Esophagus (tissue), 2 donors: ENCODE results near the gene INPP5J. TPM values are rescaled to one million over a fixed set of nuclear protein-coding genes. Genes with fewer than 3 reads are reported as not detected.
A peak's percentile ranks its signal among the peaks of the same experiment; 100 is the strongest.

Experiments used
- H3K27ac ChIP-seq, 2 donors: one replicate each; pipeline ENCODE4 v1.5.1; 2013; ENCODE audit warnings: low read depth in 2 of 2, mild to moderate bottlenecking in 2 of 2, inconsistent platforms in 1 of 2, low read length in 1 of 2, moderate library complexity in 1 of 2
- H3K27me3 ChIP-seq, 2 donors: one replicate each; pipeline ENCODE4 v1.6.1; 2013; ENCODE audit warnings: low read length in 2 of 2, control low read depth in 1 of 2, mild to moderate bottlenecking in 1 of 2; ENCODE audit not compliant: insufficient read depth in 2 of 2, control insufficient read depth in 1 of 2
- H3K36me3 ChIP-seq, 2 donors: one replicate each; pipeline ENCODE4 v1.6.1; 2013; ENCODE audit warnings: low read length in 1 of 2; ENCODE audit not compliant: control insufficient read depth in 2 of 2, insufficient read depth in 2 of 2
- H3K4me1 ChIP-seq, 2 donors: one replicate each; pipeline ENCODE4 v1.6.1; 2013; ENCODE audit warnings: low read length in 1 of 2; ENCODE audit not compliant: control insufficient read depth in 2 of 2, insufficient read depth in 2 of 2
- H3K4me3 ChIP-seq, 2 donors: one replicate each; pipeline ENCODE4 v1.5.1; 2013; ENCODE audit warnings: low read length in 2 of 2, mild to moderate bottlenecking in 2 of 2, low read depth in 1 of 2, moderate library complexity in 1 of 2
- H3K9me3 ChIP-seq, 2 donors: one replicate each; pipeline ENCODE4 v1.6.1; 2013; ENCODE audit warnings: mild to moderate bottlenecking in 2 of 2, low read depth in 1 of 2, low read length in 1 of 2, moderate library complexity in 1 of 2; ENCODE audit not compliant: control insufficient read depth in 2 of 2, insufficient read depth in 1 of 2
- WGBS, 2 donors: extraction: QIAGEN DNeasy Blood & Tissue Kit; methylation state at CpG; one replicate each; pipeline ENCODE4 v1.1.7; 2013; 5-methylcytosine and 5-hydroxymethylcytosine counted together
- polyA plus RNA-seq, 2 donors: library from polyadenylated mRNA; stranded (reverse); fragments of 200-250 nt; gene quantifications; one replicate each; pipeline ENCODE4 v1.2.3, GENCODE V29; 2013
- donor health status: healthy with polysubstance abuse.
- donor health status: Bipolar disorder and iron deficiency.

The INPP5J gene
- polyA plus RNA-seq, 2 donors = 1.6 to 3.3 TPM

- Histone ChIP-seq H3K27ac (peak within 1 kb of the TSS; percentile 76 to 95), H3K27me3 (no peaks in the 10 kb centered on the region), H3K36me3 (no peaks in the 10 kb centered on the region), H3K9me3 (no peaks in the 10 kb centered on the region), H3K4me3 (peak within 1 kb of the TSS; percentile 72 to 83), H3K4me1 (peaks cover 11 to 24% of the 10 kb centered on the region in 2 donors)
- 0% methylated on average over 63 of the region's 63 CpGs for WGBS, 2 donors
Observed at GRCh38 chr22:31080848-31081649, 41.7 kb upstream of the INPP5J start, which contains the start of gene SMTN. Gene SMTN, plus strand, starts transcription at chr22:31081318. Its CDS starts 1,941 bp downstream, at chr22:31083259.

GRCh38 chr22:31081963-31082605 is 40.7 kb upstream of the INPP5J start:
- no peaks in the 10 kb centered on the region for H3K36me3 ChIP-seq
- peak overlapping the region; percentile 60 to 95 for H3K27ac ChIP-seq
- WGBS, 2 donors = 25 to 29% methylated on average over 6 of the region's 6 CpGs
- H3K4me3 ChIP-seq = peak overlapping the region; percentile 72 to 83
- peaks cover 11 to 22% of the 10 kb centered on the region in 2 donors for H3K4me1 ChIP-seq
- no peaks in the 10 kb centered on the region for H3K27me3 ChIP-seq
- no peaks in the 10 kb centered on the region for H3K9me3 ChIP-seq

GRCh38 chr22:31082606-31083376 is 40.0 kb upstream of the INPP5J start:
- Histone ChIP-seq H3K4me1 (peaks cover 11 to 24% of the 10 kb centered on the region in 2 donors), H3K27me3 (no peaks in the 10 kb centered on the region), H3K36me3 (peaks cover 0 to 2% of the 10 kb centered on the region in 2 donors), H3K9me3 (no peaks in the 10 kb centered on the region), H3K4me3 (peak overlapping the region; percentile 72 to 83), H3K27ac (peak overlapping the region; percentile 60 to 95)
- WGBS, 2 donors = 52 to 67% methylated on average over 11 of the region's 11 CpGs

GRCh38 chr22:31083377-31083768 is 39.4 kb upstream of the INPP5J start:
- 43 to 49% methylated on average over 3 of the region's 3 CpGs for WGBS, 2 donors
- H3K4me1 ChIP-seq = peaks cover 11 to 25% of the 10 kb centered on the region in 2 donors
- H3K9me3 ChIP-seq = no peaks in the 10 kb centered on the region
- peak overlapping the region; percentile 95 to 96 for H3K27ac ChIP-seq
- no peaks in the 10 kb centered on the region for H3K27me3 ChIP-seq
- H3K36me3 ChIP-seq = peaks cover 0 to 8% of the 10 kb centered on the region in 2 donors
- H3K4me3 ChIP-seq = peak overlapping the region; percentile 4 to 20

- Histone ChIP-seq H3K27me3 (no peaks in the 10 kb centered on the region), H3K4me3 (peak overlapping the region; percentile 57 to 69), H3K9me3 (no peaks in the 10 kb centered on the region), H3K27ac (peak overlapping the region; percentile 94 to 96), H3K4me1 (peaks cover 11 to 31% of the 10 kb centered on the region in 2 donors), H3K36me3 (peaks cover 0 to 15% of the 10 kb centered on the region in 2 donors)
- 14 to 20% methylated on average over 18 of the region's 18 CpGs for WGBS, 2 donors
Observed at GRCh38 chr22:31083923-31084810, 38.6 kb upstream of the INPP5J start.

GRCh38 chr22:31084811-31085492 is 37.8 kb upstream of the INPP5J start:
- Histone ChIP-seq H3K36me3 (peaks cover 0 to 19% of the 10 kb centered on the region in 2 donors), H3K4me3 (peak overlapping the region; percentile 57 to 69), H3K9me3 (no peaks in the 10 kb centered on the region), H3K27me3 (no peaks in the 10 kb centered on the region), H3K4me1 (peaks cover 11 to 31% of the 10 kb centered on the region in 2 donors), H3K27ac (peak overlapping the region; percentile 94 to 96)
- 0 to 1% methylated on average over 50 to 69 of the region's 69 CpGs for WGBS, 2 donors

- Histone ChIP-seq H3K27ac (peak overlapping the region; percentile 94 to 96), H3K27me3 (no peaks in the 10 kb centered on the region), H3K4me3 (peak overlapping the region; percentile 57 to 69), H3K36me3 (peaks cover 0 to 19% of the 10 kb centered on the region in 2 donors), H3K9me3 (no peaks in the 10 kb centered on the region), H3K4me1 (peaks cover 11 to 30% of the 10 kb centered on the region in 2 donors)
- 19 to 20% methylated on average over 12 to 13 of the region's 13 CpGs for WGBS, 2 donors
Observed at GRCh38 chr22:31085493-31085824, 37.3 kb upstream of the INPP5J start.

GRCh38 chr22:31085928-31086327 is 36.8 kb upstream of the INPP5J start:
- Histone ChIP-seq H3K9me3 (no peaks in the 10 kb centered on the region), H3K27ac (peak overlapping the region; percentile 94 to 96), H3K4me3 (peak overlapping the region in 1 of 2 donors; percentile 57), H3K4me1 (peaks cover 11 to 27% of the 10 kb centered on the region in 2 donors), H3K36me3 (peaks cover 0 to 23% of the 10 kb centered on the region in 2 donors), H3K27me3 (no peaks in the 10 kb centered on the region)
- WGBS, 2 donors = 80 to 83% methylated on average over 3 of the region's 3 CpGs
